ENCODE results near the gene PSMD12. TPM values are rescaled to one million over a fixed set of nuclear protein-coding genes. Genes with fewer than 3 reads are reported as not detected.
"Not testable (repeated sequence)": the region's sequence is repeated elsewhere in the genome, so short reads cannot be mapped to it uniquely, and the experiment has no call there.

Gene PSMD12
- total and polyA plus RNA-seq, 9 donors: 16.0 to 35.4 (median 33.1) TPM

DNA sequence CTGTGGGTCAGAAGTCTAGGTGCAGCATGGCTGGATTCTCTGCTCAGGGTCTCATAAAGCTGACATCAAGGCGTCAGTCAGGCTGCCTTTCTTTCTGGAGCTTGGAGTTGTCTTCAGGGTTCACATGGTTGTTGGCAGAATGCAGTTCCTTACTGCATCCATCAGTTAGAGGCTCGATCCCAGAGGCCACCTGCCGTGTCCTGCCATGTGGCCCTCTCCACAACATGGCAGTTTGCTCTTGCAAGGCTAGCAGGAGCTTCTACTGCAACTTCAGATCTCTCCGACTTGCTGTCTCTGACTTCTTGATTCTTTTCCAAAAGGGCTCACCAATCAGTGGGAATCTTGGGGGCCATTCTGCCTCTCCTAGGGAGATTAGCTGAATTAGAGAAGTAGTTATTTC lies 22.6 kb upstream of the PSMD12 start:
- H3K36me3 ChIP-seq (ENCODE audit: control insufficient read depth, insufficient read depth, low read length): no peaks in the 10 kb centered on the region
- H3K4me1 ChIP-seq (ENCODE audit: control insufficient read depth, insufficient read depth, low read length): peaks cover 2% of the 10 kb centered on the region
- H3K27me3 ChIP-seq (ENCODE audit: control insufficient read depth, insufficient read depth, low read length): no peaks in the 10 kb centered on the region
- H3K4me3 ChIP-seq (ENCODE audit: low read length): no peak overlapping the region
- no peak for DNase-seq
- WGBS (ENCODE audit: insufficient coverage): 73% methylated on average over 2 of the region's 4 CpGs
- H3K27ac ChIP-seq (ENCODE audit: low read length): no peak overlapping the region
- H3K9me3 ChIP-seq (replicated peaks; ENCODE audit: control insufficient read depth, low read depth, low read length): no peaks in the 10 kb centered on the region

DNA sequence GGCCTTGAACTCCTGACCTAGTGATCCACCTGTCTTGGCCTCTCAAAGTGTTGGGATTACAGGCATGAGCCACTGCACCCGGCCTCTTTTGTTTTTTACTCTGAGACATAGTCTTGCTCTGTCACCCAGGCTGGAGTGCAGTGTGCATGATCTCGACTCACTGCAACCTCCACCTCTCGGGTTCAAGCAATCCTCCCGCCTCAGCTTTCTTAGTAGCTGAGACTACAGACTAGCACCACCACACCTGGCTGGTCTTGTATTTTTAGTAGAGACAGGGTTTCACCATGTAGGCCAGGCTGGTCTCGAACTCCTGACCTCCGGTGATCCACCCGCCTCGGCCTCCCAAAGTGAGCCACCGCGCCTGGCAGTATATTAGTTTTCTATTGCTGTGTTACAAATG lies 22.2 kb upstream of the PSMD12 start:
- not testable (repeated sequence) for H3K4me3 ChIP-seq (ENCODE audit: low read length); H3K36me3 ChIP-seq (ENCODE audit: control insufficient read depth, insufficient read depth, low read length); DNase-seq; H3K9me3 ChIP-seq (replicated peaks; ENCODE audit: control insufficient read depth, low read depth, low read length); H3K27me3 ChIP-seq (ENCODE audit: control insufficient read depth, insufficient read depth, low read length); H3K4me1 ChIP-seq (ENCODE audit: control insufficient read depth, insufficient read depth, low read length); H3K27ac ChIP-seq (ENCODE audit: low read length)
- WGBS (ENCODE audit: insufficient coverage): 96% methylated on average over 3 of the region's 10 CpGs

DNA sequence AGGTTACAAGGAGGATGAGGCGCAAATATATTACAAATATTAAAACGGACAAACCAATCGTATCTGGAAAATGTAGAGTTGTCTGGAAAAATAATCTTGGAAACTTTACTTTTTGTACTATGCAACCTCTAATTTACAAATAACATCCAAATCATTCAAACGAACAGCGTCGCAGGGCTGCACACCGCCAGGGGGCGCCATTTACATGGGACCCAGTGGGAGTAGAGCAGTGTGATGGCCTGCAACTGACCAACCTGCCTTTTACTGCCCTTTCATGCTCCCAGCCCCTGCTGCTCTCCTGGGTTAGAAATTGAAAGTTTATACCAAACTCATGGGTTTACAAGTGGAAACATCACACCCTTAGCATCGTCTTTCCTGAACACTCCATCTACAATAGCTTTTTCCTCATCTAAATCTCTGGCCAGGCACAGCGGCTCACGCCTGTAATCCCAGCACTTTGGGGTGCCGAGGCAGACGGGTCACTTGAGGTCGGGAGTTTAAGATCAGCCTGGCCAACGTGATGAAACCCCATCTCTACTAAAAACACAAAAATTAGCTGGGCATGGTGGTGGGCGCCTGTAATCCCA lies 20.7 kb upstream of the PSMD12 start:
- Histone ChIP-seq H3K4me1 (ENCODE audit: control insufficient read depth, insufficient read depth, low read length) (peaks cover 2% of the 10 kb centered on the region), H3K36me3 (ENCODE audit: control insufficient read depth, insufficient read depth, low read length) (no peaks in the 10 kb centered on the region), H3K27me3 (ENCODE audit: control insufficient read depth, insufficient read depth, low read length) (no peaks in the 10 kb centered on the region), H3K4me3 (ENCODE audit: low read length) (no peak overlapping the region), H3K27ac (ENCODE audit: low read length) (no peak overlapping the region), H3K9me3 (replicated peaks; ENCODE audit: control insufficient read depth, low read depth, low read length) (no peaks in the 10 kb centered on the region)
- 80% methylated on average over 4 of the region's 16 CpGs for WGBS (ENCODE audit: insufficient coverage)
- DNase-seq: peak; percentile 40

- no peaks in the 10 kb centered on the region for H3K4me1 ChIP-seq (ENCODE audit: control insufficient read depth, insufficient read depth, low read length)
- H3K36me3 ChIP-seq (ENCODE audit: control insufficient read depth, insufficient read depth, low read length): no peaks in the 10 kb centered on the region
- no peaks in the 10 kb centered on the region for H3K9me3 ChIP-seq (replicated peaks; ENCODE audit: control insufficient read depth, low read depth, low read length)
- no peak overlapping the region for H3K4me3 ChIP-seq (ENCODE audit: low read length)
- no peaks in the 10 kb centered on the region for H3K27me3 ChIP-seq (ENCODE audit: control insufficient read depth, insufficient read depth, low read length)
- no peak for DNase-seq
- no peak overlapping the region for H3K27ac ChIP-seq (ENCODE audit: low read length)
- 93% methylated on average over 8 of the region's 20 CpGs for WGBS (ENCODE audit: insufficient coverage)
Measured at GRCh38 chr17:67385122-67385988, 19.0 kb upstream of the PSMD12 start.

DNA sequence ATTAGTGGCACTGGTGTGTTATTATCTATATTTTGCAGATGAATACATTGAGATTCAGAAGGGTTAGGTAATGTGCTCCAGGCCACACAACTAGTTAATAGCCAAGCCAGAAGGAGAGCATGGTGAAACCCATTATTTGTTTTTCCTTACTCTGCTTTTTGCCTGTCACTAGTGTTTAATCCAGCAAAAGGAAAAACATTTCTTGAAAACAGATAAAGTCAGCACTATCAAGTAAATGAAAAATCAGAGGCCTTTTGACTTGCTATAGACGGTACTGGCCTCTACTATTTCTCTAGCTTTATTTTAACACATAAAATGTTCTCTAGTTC lies 15.5 kb upstream of the PSMD12 start:
- H3K4me3 ChIP-seq (ENCODE audit: low read length): no peak overlapping the region
- no peaks in the 10 kb centered on the region for H3K36me3 ChIP-seq (ENCODE audit: control insufficient read depth, insufficient read depth, low read length)
- peaks cover 10% of the 10 kb centered on the region for H3K4me1 ChIP-seq (ENCODE audit: control insufficient read depth, insufficient read depth, low read length)
- WGBS (ENCODE audit: insufficient coverage): no CpG with 5 or more reads among the region's 1 CpG
- no peaks in the 10 kb centered on the region for H3K9me3 ChIP-seq (replicated peaks; ENCODE audit: control insufficient read depth, low read depth, low read length)
- DNase-seq: no peak
- no peak overlapping the region for H3K27ac ChIP-seq (ENCODE audit: low read length)
- H3K27me3 ChIP-seq (ENCODE audit: control insufficient read depth, insufficient read depth, low read length): no peaks in the 10 kb centered on the region

DNA sequence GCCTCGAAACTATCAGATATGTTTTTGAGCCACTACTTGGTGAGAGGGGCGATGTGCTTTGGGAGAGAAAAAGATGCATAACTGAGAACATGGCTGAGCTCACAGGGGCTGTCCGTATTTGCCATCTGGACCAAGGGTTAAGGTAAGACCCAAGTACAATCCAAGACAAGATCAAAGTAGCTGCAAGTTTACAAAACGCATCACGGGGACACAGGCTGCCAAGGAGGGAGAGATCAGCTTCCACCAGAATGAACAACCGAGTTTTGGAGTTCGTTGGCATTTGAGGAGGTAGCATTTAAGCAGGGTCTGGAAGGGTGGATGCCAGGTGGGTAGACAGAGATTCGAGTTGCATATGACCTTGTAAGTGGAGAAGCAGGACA lies 12.9 kb upstream of the PSMD12 start:
- WGBS (ENCODE audit: insufficient coverage): 59% methylated on average over 8 of the region's 8 CpGs
- no peaks in the 10 kb centered on the region for H3K27me3 ChIP-seq (ENCODE audit: control insufficient read depth, insufficient read depth, low read length)
- H3K36me3 ChIP-seq (ENCODE audit: control insufficient read depth, insufficient read depth, low read length): no peaks in the 10 kb centered on the region
- H3K27ac ChIP-seq (ENCODE audit: low read length): peak overlapping the region; percentile 56
- peaks cover 19% of the 10 kb centered on the region for H3K4me1 ChIP-seq (ENCODE audit: control insufficient read depth, insufficient read depth, low read length)
- DNase-seq: no peak
- H3K9me3 ChIP-seq (replicated peaks; ENCODE audit: control insufficient read depth, low read depth, low read length): no peaks in the 10 kb centered on the region
- peak overlapping the region; percentile 31 for H3K4me3 ChIP-seq (ENCODE audit: low read length)

GRCh38 chr17:67378454-67379250 lies 12.3 kb upstream of the PSMD12 start:
- Histone ChIP-seq H3K4me3 (ENCODE audit: low read length) (peak overlapping the region; percentile 87), H3K9me3 (replicated peaks; ENCODE audit: control insufficient read depth, low read depth, low read length) (no peaks in the 10 kb centered on the region), H3K27me3 (ENCODE audit: control insufficient read depth, insufficient read depth, low read length) (no peaks in the 10 kb centered on the region), H3K27ac (ENCODE audit: low read length) (peak overlapping the region; percentile 93), H3K4me1 (ENCODE audit: control insufficient read depth, insufficient read depth, low read length) (peaks cover 19% of the 10 kb centered on the region), H3K36me3 (ENCODE audit: control insufficient read depth, insufficient read depth, low read length) (no peaks in the 10 kb centered on the region)
- WGBS (ENCODE audit: insufficient coverage): under 1% methylated on average over 59 of the region's 72 CpGs
- DNase-seq: peak; percentile 90

DNA sequence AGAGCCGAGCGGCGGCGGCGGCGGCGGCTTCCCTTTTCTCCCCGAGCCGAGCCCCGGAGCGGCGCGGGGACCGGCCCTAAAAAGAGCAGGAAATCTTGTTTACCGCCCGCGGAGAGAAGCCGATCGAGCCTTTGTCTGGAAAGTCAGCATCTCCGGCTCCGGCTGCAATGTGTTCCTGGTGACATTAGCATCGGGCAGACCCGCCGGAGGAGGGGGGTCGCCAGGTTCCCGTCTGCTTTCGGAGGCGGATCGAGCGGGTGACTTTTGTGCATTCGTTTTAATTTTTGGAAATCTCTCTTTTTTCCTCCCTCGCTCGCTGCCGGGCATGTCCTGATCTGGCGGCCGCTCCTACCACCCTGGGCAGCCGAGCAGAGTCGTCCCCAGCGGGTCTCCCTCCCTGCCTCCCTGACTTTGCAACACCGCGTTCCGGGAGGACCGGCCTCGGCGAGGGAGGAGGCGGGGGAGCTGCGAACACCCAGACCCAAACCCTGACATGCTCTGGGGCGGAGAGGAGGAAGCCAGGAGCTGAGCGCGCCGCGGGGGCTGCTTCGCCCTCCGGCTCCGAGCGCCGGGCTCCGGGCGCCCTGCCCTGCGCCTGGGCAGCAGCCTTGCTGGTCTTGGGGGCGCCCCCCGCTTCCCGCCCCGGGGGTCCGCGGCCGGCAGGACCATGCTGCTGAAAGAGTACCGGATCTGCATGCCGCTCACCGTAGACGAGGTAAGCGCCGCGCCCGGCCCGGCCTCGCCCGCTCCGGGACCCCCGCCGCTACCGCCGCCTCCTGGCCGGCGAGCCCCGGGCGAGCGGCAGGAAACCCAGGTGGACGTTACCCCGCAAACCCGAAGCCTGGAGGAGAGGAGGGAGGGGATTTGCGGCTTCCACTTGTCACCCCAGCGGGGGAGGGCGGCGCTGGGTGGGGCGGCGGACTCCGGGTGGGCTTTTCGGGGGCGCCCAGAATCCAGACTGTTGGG lies 11.4 kb upstream of the PSMD12 start:
- 0% methylated on average over 85 of the region's 100 CpGs for WGBS (ENCODE audit: insufficient coverage)
- peak; percentile 65 for DNase-seq
- Histone ChIP-seq H3K27me3 (ENCODE audit: control insufficient read depth, insufficient read depth, low read length) (no peaks in the 10 kb centered on the region), H3K4me1 (ENCODE audit: control insufficient read depth, insufficient read depth, low read length) (peaks cover 19% of the 10 kb centered on the region), H3K9me3 (replicated peaks; ENCODE audit: control insufficient read depth, low read depth, low read length) (no peaks in the 10 kb centered on the region), H3K4me3 (ENCODE audit: low read length) (peak overlapping the region; percentile 87), H3K36me3 (ENCODE audit: control insufficient read depth, insufficient read depth, low read length) (no peaks in the 10 kb centered on the region), H3K27ac (ENCODE audit: low read length) (peak overlapping the region; percentile 93)

DNA sequence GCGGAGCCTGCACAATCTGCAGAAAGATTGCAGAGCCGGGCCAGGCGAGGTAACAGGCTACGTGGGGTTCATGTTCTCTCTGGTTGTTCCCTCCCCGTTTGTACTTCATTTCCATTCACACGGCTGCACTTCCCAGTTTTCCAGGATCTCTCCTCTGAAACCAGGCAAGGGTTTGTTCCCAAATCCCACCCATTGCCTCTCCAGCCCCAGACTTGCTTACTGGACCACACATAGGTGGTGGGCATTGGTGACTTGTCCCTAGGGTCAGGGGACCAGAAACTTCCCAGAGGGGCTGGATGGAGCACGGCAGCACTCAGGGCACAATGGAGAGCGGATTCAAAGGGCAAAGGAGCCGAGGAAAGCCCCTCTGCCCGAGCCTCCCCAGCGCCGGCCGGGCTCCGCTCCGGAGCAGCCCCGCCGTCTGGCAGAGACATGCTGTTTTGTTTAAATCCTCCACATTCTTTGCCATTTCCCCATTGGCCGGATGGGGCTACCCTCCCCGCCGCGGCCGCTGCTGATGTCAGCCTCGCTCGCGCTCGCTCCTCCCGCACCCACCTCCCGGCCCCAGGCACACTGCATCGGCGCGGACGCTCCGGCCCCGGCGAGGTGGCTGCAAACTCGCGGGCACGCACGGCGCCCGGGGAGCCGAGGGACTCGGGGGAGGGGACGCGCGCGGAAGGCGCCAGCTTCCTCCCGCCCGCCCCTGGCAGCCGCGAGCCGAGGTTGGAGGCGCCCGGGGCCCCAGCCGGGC lies 10.5 kb upstream of the PSMD12 start, which contains the start of gene PITPNC1:
PITPNC1 (plus strand) TSS at position 545 of the 751 bp plus-strand sequence.
- under 1% methylated on average over 55 of the region's 56 CpGs for WGBS (ENCODE audit: insufficient coverage)
- Histone ChIP-seq H3K27me3 (ENCODE audit: control insufficient read depth, insufficient read depth, low read length) (no peaks in the 10 kb centered on the region), H3K36me3 (ENCODE audit: control insufficient read depth, insufficient read depth, low read length) (no peaks in the 10 kb centered on the region), H3K4me3 (ENCODE audit: low read length) (peak within 1 kb of the TSS; percentile 87), H3K9me3 (replicated peaks; ENCODE audit: control insufficient read depth, low read depth, low read length) (no peaks in the 10 kb centered on the region), H3K4me1 (ENCODE audit: control insufficient read depth, insufficient read depth, low read length) (peaks cover 19% of the 10 kb centered on the region), H3K27ac (ENCODE audit: low read length) (peak within 1 kb of the TSS; percentile 95)
- peak; percentile 95 for DNase-seq

All from muscle of leg (tissue), 11 donors.